CD4-positive, alpha-beta T cell treated with Interleukin-4 for 4 hours (primary cell): Measurements from ENCODE around the gene EGR4.
"Not testable (repeated sequence)": the region's sequence is repeated elsewhere in the genome, so short reads cannot be mapped to it uniquely, and the experiment has no call there.

Experiments used
- DNase-seq: peaks from one replicate; pipeline ENCODE4 v3.0.0-alpha.2; 2020

Gene EGR4

DNA sequence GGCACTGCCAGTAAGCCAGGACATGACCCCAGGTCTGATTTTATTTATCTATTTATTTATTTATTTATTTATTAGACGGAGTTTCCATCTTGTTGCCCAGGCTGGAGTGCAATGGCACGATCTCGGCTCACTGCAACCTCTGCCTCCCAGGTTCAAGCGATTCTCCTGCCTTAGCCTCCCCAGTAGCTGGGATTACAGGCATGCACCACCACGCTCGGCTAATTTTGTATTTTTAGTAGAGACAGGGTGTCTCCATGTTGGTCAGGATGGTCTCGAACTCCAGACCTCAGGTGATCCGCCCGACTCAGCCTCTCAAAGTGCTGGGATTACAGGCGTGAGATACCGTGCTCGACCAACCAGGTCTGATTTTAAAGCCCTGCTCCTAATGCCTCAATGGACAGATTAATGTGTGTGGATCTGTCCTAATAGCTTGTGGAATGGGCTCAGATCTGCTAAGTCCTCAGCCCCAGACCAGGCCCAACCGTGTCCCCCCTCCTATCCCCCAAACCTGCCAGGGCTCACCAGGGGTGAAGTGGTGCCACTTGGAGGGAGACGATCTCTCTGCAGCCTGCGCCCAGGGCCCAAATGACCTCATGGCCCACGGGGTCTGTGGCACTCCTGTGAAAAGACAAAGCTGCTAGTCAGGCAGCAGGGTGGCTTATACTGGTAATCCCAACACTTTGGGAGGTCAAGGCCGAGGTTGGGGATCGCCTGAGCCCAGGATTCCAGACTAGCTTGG is 30.5 kb downstream of the EGR4 start:
- not testable (repeated sequence) for DNase-seq

DNA sequence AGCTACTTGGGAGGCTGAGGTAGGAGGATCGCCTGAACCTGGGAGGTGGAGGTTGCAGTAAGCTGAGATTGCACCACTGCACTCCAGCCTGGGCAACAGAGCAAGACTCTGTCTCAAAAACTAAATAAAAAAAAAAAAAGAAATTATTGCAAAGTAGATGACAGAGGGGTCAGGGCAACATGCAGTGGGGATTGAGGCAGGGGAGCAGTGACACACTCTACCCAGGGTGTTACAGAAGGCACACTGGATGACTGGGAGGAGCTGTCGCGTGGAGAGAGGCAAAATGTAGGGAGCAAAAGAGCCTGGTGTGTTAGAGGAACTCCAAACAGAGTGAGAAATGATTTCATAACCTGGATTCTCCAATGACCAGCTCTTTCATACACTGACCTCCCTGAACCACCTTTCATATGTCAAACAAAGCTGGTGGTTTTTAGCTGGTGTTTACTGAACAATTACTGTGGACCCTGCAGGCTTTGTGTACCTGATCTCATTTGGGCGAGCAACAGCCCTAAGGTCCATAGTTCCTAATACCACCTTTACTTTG is 31.2 kb downstream of the EGR4 start:
- DNase-seq, result no peak

DNA sequence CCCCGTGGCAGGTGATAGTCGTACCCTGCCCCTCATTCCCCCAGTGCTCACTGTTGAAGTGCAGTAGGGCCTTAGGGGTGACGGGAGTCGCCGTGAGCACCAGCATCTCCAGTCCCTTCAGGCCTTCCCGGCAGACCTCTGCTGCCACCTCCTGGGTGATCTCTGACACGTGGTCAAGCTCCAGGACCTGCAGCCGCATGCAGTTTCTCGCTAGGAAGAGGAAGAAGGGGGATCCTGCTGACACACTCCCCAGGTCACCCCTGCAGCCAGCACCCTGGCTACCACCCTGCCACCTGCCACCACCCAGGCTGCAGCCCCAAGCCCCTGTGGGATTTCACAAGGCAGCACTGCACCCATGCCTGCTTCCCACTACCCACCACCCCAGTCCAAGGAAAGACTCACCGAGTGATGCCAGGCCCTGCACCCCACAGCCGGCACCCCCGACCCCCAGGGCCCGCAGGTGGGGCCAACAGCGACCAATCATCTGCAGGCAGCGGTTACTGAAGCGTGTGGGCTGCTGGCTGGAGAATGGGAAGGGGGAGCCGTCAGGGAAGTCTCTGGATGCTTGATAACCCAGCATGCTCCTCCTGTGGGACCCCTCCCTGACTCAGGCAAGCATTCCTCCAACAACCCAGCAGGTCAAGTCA is 32.9 kb downstream of the EGR4 start:
- DNase-seq, result no peak

DNA sequence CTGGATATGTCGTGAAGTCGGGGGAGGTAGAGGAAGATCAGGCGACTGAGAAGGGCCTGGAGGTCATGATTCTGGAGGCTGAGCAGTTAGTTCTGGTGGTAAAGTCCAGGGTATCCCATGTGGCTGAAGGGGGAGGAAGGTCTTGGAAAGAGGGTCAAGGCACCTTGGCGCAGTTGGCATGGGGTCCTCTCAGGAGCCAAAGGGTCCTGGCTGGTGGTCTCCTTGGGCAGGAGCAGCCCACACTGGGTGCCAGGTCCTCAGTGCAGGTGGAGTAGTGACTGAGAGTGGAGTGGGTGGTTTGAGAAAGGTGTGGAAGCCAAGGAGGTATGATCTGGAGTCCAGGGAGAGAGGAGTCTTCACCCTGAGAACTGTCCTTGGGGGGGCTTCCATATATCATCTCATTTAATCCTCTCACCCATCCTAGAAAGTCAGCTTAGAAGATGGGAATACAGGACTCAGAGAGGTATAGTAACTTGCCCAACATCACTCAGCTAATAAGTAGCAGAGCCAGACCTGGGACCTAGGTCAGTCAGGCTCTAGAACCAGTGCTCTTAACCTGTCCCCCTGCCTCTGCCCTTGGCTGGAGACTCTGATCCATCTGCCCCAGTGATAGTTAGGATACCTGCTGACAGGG is 33.5 kb downstream of the EGR4 start:
- no peak for DNase-seq

DNA sequence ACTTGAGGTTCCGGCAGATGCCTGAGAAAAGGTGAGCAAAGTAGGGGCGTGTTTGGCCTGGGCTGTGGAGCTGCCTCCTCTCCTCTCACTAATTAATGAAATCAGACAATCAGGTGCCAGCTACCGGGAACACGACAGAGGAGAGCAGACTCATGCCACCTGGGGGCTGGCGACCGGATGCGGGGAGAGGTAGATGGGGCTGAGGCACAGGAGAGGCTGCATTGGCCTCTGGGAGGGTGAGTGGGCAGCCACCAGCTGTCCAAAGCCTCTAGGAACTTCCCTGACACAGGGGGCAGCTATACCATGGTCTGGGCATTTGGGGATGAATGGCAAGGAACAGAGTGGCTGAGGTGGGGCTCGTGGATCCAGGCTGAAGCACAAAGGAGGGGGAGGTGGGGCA is 34.1 kb downstream of the EGR4 start:
- no peak for DNase-seq

DNA sequence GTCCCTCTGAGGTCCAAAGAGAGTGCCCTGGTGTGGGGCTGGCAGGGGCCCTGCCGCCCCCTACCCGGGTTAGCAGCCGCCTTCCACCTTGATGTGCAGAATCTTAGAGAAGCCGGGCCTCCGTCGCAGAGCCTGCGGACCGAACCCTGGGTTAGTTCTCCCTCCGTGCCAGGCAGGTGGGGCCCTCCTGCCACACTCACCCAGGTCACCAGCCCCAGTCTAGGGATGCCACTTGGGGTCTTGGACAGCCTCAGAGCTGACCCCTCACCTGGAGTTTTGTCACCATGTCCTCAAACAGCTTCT is 34.5 kb downstream of the EGR4 start:
- no peak for DNase-seq

DNA sequence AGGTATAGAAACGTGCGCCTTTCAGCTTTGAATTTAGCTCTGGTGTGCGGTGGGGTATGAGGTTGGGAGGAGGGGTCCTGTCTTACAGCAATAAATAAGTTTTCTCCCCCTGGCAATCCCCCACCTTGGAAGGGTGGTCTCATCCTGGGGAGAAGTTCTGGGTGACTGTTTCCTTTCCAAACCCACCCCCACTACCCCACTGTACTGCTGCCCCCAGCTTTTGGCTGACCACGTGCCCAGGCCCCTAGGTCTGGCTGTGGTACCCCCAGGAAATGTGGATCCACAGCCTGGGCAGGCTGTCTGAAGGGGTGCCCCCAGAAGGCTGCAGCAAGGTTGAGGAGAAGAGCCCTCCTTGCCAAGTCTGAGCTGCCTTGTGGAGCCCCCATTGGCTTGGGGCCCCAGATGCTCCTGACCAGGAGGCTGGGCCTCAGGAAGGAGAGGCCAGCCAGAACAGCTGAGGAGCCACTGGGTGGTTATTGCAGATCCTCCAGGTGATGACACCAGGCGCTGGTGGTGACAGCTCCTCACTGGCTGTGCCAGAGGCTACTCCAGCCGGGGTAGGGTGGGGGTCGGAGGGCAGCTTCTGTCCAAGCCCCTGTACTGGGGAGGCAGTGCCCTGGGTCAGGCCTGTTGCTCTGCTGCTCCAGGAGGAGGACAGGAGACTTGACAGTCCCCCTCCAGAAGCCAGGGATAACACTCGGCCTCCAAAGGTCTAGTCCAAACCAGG is 35.0 kb downstream of the EGR4 start:
- DNase-seq, result no peak

DNA sequence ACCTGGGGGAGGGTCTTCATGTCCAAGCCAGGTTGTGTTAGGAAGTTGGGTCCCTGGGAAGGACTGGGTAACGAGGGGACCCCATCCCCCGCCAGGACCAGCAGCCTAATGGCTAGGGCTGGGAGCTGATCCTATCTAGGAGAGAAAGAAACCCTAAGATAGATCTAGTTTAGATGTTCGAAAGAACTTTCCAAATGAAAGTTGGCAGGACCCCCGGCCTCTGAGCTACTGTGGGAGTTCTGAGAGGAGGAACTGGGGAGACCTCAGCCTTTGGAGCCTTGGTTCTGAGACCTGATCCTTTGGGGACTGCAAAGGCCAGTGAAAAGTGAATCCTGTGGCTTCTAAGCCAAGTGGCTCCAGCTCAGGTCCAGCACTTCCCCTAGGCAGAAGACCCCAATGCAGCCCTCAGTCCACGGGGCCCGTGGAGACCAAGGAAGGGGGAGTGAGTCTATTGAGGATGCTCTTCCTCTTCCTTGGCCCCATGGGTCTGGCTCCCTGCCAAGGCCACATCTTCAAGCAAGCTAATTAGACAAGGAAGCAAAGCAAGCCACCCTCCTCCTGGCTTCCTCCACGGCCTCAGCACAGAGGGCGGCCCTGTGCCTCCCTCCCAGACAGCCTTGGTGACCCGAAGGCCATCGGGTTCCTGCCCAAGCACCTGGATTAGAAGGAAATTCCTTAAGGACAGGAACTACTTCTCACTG is 35.8 kb downstream of the EGR4 start:
- no peak for DNase-seq

DNA sequence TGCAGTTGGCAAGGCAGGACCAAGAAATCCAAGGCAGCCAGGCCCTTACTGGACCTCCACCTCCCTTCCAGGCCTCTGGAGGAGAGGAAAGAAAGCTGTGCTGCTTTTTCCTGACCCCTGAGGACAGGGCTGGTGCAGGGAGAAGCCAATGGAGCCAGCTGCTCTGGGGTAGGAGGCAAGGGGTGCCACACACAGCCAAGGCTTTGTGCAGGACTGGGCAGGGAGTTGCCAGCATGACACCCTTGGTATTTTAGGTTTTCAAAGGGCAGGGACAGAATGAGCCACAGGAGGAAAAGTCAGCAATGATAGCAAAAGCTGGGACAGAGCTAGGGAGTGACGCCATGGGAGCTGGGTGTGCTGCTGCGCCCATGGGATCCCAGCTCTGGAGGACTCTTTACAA is 36.3 kb downstream of the EGR4 start:
- DNase-seq, result no peak

DNA sequence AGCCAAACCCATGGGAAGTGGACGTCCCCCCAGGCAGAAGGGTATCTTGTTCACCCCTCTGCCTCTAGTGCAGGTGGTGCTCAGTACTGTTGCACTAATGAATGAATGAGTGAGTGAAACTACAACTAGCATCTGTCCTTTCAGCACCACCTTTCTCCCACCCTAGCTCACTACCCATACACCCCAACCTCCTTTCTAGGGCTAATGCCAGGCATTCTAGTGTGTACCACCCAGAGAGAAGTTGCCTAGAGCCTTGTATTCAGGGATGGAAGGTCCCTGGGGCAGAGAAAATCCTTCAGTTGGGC is 36.8 kb downstream of the EGR4 start:
- no peak for DNase-seq

DNA sequence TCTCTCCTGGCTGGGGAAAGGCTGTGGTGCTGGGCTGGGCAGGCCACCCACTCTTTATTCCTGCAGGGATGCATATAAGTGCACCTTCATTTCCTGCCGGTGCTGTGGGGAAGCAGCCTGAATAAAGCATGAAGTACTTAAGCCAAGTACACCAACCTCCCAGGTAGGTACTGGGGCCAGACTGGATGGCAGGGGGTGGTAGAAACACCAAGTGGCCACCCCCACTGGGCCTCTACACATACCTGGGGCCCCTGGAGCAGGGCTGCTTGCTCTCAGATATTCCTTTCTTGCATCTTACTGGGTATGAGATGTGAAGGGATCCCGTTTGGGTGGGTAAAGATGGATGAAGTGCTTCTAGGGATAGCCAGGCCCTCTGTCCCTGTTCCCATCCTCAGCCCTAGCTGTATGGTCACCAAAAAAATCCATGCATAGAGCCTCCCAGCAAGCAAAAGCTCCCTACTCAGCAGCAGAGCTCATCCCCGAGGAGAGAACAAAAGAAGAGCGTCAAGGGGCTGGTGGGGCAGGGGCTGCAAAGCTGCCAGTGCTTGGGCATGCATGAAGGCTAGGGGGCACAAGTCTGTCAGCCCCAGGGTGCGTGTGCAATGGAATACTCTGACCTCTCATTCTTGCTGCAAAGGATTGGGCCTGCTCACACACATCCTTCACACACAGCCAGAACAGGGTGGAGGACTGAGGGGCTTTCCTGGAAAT is 37.3 kb downstream of the EGR4 start:
- no peak for DNase-seq

DNA sequence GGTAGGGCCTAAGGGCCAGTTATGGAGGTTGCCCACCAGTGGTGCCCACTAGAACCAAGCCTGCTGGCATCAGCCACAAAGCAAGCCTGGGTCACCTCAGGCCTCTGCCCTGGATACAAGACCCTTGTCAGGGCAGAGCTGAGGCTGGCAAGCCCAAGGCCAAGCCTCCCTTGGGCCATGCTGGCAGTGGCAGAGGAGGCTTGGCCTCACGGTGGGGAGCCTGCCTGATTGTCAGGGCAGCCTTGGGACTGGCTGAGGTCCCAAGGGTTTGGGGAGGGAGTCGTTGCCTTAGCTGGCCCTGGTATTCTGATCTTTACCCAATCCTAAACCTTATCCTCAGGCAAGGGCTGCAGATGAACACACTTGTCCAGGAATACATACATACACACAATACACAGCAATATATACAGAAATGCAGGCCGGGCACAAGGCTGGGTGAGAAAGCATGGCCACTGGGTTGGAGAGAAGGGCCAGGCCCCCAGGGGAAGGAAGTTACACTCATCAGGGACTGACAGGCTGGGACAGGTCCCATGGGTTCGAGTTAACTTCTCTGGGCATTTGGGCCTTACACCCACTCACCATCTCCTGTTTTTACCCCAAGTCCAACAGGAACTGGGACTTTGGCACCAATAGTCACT is 38.2 kb downstream of the EGR4 start:
- DNase-seq, result no peak

DNA sequence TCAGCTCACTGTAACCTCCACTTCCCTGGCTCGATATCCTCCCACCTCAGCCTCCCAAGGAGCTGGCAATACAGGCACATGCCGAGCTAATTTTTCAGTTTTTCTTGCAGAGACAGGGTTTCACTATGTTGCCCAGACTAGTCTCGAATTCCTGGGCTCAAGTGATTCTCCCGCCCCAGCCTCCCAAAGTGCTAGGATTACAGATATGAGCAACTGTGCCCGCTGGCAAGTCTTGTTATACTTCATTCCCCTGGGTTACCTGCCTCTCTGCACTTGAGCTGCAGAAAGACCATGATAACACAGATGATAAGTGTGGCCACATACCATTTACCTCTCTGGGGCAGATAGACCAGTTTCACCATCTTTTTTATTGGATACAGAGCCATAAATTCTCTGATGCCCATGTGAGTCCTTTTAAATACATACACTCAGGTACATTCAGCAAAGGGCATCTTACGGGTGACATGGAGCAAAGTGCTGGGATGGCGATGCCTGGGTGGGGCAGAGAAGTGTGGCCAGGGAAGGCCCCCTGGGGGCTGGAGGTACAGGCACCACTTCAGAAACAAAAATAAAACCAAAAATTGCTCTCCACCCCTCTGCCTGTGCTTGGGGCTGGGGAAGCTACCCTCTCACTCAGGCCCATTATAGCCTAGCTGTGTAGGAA is 38.9 kb downstream of the EGR4 start:
- DNase-seq, result no peak

DNA sequence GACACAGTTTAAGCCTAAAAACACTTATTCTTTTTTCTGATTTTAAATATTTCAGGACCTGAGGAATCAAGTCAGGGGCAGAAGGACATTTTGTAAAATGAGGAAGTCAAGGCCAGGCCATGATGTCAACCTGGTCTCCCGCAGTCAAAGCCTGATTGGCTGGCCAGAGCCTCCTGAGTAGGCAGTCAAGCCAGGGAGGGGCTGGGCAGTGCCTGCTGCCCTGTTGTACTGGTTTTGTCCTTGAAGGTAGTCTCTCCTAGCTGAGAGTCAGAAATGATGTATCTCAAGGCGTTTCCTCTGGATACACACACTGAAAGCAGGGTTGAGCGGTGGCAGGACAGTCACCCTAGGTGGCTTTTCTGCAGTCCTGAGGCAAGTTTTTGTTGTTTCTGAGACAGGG is 39.4 kb downstream of the EGR4 start:
- no peak for DNase-seq

DNA sequence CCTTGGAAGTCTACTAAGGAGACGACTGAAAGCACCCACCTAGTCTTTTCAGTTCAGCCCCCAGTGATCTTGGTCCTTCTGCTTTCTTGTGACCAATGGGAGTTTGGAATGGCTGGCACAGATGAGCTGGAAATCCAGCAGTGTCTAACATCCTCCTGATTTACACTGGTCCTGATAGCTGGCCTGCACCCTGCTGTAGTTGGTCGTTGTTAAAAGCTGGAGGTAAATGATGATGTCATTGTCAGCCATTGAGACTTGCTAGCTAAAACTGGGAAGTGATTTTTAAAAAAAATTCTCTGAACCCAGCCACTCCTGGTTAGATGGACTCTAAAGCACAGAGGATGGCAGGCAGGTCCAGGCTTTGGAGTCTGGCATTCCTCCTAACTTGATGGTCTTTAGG is 39.9 kb downstream of the EGR4 start:
- DNase-seq, result no peak

DNA sequence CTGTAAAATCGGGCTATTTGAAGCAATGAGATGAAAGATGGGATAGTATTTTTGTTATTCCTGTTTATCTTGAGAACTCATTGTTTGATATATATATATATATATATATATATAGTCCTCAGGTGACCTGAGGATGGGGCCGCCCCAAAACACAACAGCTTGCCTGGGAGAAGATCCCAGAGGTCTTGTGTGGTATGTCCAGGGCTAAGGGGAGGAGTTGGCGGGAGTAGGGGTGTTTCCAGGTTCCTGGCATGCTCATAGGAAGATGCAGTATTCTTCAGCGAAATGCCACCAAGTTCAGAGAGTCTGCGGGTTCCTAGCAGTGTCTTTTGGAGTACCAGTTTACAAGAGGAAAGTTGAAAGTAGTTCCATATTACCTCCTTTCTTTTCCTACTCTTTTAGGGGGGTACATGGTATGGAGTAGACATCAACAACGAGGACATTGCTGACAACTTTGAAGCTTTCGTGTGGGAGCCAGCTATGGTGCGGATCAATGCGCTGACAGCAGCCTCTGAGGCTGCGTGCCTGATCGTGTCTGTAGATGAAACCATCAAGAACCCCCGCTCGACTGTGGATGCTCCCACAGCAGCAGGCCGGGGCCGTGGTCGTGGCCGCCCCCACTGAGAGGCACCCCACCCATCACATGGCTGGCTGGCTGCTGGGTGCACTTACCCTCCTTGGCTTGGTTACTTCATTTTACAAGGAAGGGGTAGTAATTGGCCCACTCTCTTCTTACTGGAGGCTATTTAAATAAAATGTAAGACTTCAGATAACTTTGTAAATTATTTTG is 40.9 kb downstream of the EGR4 start:
- no peak for DNase-seq

DNA sequence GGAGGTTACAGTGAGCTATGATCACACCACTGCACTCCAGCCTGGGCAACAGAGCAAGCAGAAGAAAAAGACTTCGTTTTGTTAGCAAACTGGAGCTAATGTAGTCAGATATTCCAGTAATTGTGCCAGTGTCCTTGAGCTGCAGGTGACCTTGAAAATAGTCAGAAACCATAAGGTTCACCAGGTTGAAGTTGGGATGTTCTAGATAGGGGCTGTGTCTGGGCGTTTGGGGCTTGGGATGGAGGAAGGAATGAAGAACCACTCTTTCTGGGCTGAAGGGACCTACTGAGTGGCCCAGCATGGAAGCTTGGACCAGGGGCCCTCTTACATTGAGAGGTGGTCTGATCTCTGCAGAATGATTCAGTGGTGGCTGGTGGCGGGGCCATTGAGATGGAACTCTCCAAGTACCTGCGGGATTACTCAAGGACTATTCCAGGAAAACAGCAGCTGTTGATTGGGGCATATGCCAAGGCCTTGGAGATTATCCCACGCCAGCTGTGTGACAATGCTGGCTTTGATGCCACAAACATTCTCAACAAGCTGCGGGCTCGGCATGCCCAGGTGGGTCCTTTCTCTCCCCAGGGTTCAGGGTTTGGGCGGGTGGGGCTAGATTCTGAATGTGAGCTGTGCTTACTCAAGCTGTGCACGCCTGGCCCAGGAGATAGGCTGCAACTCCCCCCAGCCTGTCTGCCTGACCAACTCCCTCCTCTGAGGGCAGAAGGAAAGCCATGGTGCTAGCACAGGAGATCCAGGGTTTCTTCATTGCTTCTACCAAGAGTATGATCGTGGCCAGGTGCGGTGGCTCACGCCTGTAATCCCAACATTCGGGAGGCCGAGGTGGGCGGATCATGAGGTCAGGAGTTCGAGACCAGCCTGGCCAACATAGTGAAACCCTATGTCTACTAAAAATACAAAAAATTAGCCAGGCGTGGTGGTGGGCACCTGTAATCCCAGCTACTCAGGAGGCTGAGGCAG is 42.2 kb downstream of the EGR4 start:
- no peak for DNase-seq

DNA sequence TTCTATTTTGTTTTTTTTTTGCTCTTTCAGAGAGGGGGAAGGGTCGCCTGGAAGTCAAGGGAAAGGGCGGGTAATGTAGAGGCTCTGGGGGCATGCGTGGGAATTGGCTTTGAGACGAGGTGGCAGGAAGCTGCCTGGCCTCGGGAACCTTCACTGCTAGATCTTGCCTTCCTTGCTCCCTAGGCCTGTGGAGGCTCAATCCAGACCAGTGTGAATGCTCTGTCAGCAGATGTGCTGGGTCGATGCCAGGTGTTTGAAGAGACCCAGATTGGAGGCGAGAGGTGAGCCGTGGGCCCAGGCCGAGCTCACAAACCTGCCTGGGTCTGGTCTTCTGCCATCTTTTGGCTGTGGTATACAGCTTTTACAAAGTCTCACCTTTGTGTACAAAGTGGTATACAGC is 43.7 kb downstream of the EGR4 start:
- no peak for DNase-seq

DNA sequence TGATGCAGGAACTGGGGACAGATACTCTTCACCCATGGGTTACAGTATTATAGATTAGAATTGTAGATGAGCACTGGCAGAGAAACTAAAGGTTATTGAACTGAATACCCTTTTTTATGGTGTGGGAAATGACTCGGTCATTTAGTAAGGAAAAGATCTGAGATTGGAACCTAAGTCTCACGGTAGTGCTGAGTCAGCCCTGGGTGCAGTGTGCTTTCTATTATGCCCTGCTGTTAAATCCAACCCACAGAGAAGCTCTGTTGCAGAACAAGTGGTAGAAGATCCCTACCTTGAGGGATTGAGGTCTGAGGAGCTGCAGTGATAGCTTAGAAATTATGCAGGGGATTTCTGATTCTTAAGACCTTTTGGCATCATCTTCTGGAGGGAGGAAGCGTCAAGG is 46.5 kb downstream of the EGR4 start:
- no peak for DNase-seq
